SU-DHL-6 (cell line): Measurements from ENCODE around the gene THSD4.

Experiments
- H2AFZ ChIP-seq: fragments of 200-600 bp; sonication (generic); 2 replicates; pipeline ENCODE4 v1.6.1; 2014; ENCODE audit warnings: low read depth, mild to moderate bottlenecking, moderate library complexity, mixed read lengths, antibody characterized with exemption, low read length; ENCODE audit not compliant: severe bottlenecking
- H3F3A ChIP-seq: fragments of 200-600 bp; shearing (Covaris generic); 2 replicates; pipeline ENCODE4 v1.6.0; 2016; ENCODE audit warnings: antibody characterized with exemption, mild to moderate bottlenecking; ENCODE audit not compliant: insufficient read depth
- H3K27ac ChIP-seq: fragments of 200-600 bp; sonication (generic); 2 replicates; pipeline ENCODE4 v1.5.1; 2016; ENCODE audit warnings: low read depth, mild to moderate bottlenecking, low read length, moderate library complexity, mixed read lengths
- H3K27me3 ChIP-seq: fragments of 200-600 bp; sonication (generic), shearing (Covaris generic); 2 replicates; pipeline ENCODE4 v1.6.0; 2014; ENCODE audit warnings: mild to moderate bottlenecking, low read length
- H3K36me3 ChIP-seq: fragments of 200-600 bp; sonication (generic); 2 replicates; pipeline ENCODE4 v1.6.1; 2014; ENCODE audit warnings: mild to moderate bottlenecking, low read length, mixed read lengths
- H3K4me2 ChIP-seq: fragments of 300-600, 200-600 bp; shearing (Covaris generic), sonication (generic); 2 replicates; pipeline ENCODE4 v1.6.0; 2014; ENCODE audit warnings: low read length, low read depth, mild to moderate bottlenecking; ENCODE audit not compliant: poor library complexity, severe bottlenecking
- H3K4me3 ChIP-seq: fragments of 200-600 bp; sonication (generic); 2 replicates; pipeline ENCODE4 v1.5.1; 2014; ENCODE audit warnings: antibody characterized with exemption, low read length, mild to moderate bottlenecking, mixed read lengths; ENCODE audit not compliant: insufficient read depth, poor library complexity, severe bottlenecking
- H3K79me2 ChIP-seq: fragments of 200-600 bp; sonication (generic); 2 replicates; pipeline ENCODE4 v1.6.1; 2014; ENCODE audit warnings: mild to moderate bottlenecking, low read length, moderate library complexity; ENCODE audit not compliant: insufficient read depth
- H3K9ac ChIP-seq: fragments of 200-600 bp; sonication (generic); 2 replicates; pipeline ENCODE4 v1.7.0; 2014; ENCODE audit warnings: mild to moderate bottlenecking, low read length
- H3K9me2 ChIP-seq: fragments of 200-600 bp; sonication (generic); replicated peaks from 2 replicates; pipeline ENCODE4 v1.6.1; 2014; ENCODE audit warnings: low read length; ENCODE audit not compliant: insufficient read depth
- H3K9me3 ChIP-seq: fragments of 200-600 bp; sonication (generic); 2 replicates; pipeline ENCODE4 v1.6.1; 2014; ENCODE audit warnings: low read length, mixed read lengths; ENCODE audit not compliant: insufficient read depth
- H4K20me1 ChIP-seq: fragments of 200-600 bp; sonication (generic); 2 replicates; pipeline ENCODE4 v1.6.1; 2014; ENCODE audit warnings: low read depth, mild to moderate bottlenecking, antibody characterized with exemption, low read length, moderate library complexity, mixed read lengths
- CTCF ChIP-seq: fragments of 200-600 bp; sonication (generic); IDR thresholded peaks from one replicate; pipeline ENCODE4 v1.5.1; 2017; ENCODE audit warnings: antibody characterized with exemption, mild to moderate bottlenecking, low read length, moderate library complexity; ENCODE audit not compliant: insufficient read depth, poor library complexity, severe bottlenecking
- EZH2phosphoT487 ChIP-seq: fragments of 200-600 bp; sonication (generic), shearing (Covaris generic); conservative IDR thresholded peaks from 2 replicates; pipeline ENCODE4 v1.6.1; 2018; ENCODE audit warnings: mild to moderate bottlenecking, antibody characterized with exemption, low read length, moderate library complexity, mixed read lengths

THSD4 gene

GRCh38 chr15:71820127-71820526 is 704.9 kb downstream of the THSD4 start:
- H3K9ac ChIP-seq = no peak overlapping the region
- no peaks in the 10 kb centered on the region for H3K79me2 ChIP-seq
- TF ChIP-seq CTCF = no peak
- no peak for TF ChIP-seq EZH2phosphoT487
- H3K9me3 ChIP-seq = no peaks in the 10 kb centered on the region
- no peaks in the 10 kb centered on the region for H3K27me3 ChIP-seq
- no peak overlapping the region for H3K4me2 ChIP-seq
- no peaks in the 10 kb centered on the region for H3K9me2 ChIP-seq
- H3F3A ChIP-seq = no peaks in the 10 kb centered on the region
- no peaks in the 10 kb centered on the region for H4K20me1 ChIP-seq
- H3K4me3 ChIP-seq = no peak overlapping the region
- H2AFZ ChIP-seq = no peak overlapping the region
- no peak overlapping the region for H3K27ac ChIP-seq
- H3K36me3 ChIP-seq = peaks cover 11% of the 10 kb centered on the region

GRCh38 chr15:71821547-71822129 is 706.4 kb downstream of the THSD4 start:
- Histone ChIP-seq H3K4me3 (no peak overlapping the region), H2AFZ (no peak overlapping the region), H3K9me3 (no peaks in the 10 kb centered on the region), H3K36me3 (peaks cover 25% of the 10 kb centered on the region), H3K27me3 (no peaks in the 10 kb centered on the region), H3K9me2 (no peaks in the 10 kb centered on the region), H3K79me2 (no peaks in the 10 kb centered on the region), H3F3A (no peaks in the 10 kb centered on the region), H3K4me2 (no peak overlapping the region), H4K20me1 (no peaks in the 10 kb centered on the region), H3K9ac (no peak overlapping the region), H3K27ac (no peak overlapping the region)
- no peak for TF ChIP-seq EZH2phosphoT487
- no peak for TF ChIP-seq CTCF

- Histone ChIP-seq H3F3A (no peaks in the 10 kb centered on the region), H3K4me3 (no peak overlapping the region), H3K79me2 (no peaks in the 10 kb centered on the region), H3K36me3 (peaks cover 38% of the 10 kb centered on the region), H2AFZ (no peak overlapping the region), H3K9me2 (no peaks in the 10 kb centered on the region), H3K9ac (no peak overlapping the region), H3K27me3 (no peaks in the 10 kb centered on the region), H3K4me2 (no peak overlapping the region), H3K9me3 (no peaks in the 10 kb centered on the region), H3K27ac (no peak overlapping the region), H4K20me1 (no peaks in the 10 kb centered on the region)
- no peak for TF ChIP-seq CTCF
Measured at GRCh38 chr15:71822890-71823630, 707.8 kb downstream of the THSD4 start.
